Ovary (tissue), 9 donors: ENCODE results near the gene MBOAT7. TPM values are rescaled to one million over a fixed set of nuclear protein-coding genes. Genes with fewer than 3 reads are reported as not detected.

Experiments used
- DNase-seq, 5 donors: peaks; one replicate each; pipeline ENCODE4 v3.0.0-alpha.2; 2019 to 2020
- H3K27ac ChIP-seq, 2 donors: fragments of 200-600 bp; one replicate each; pipeline versions ENCODE4 v1.5.1 to v1.8.0; 2019 to 2022
- H3K27me3 ChIP-seq: fragments of 200-600 bp; one replicate; pipeline ENCODE4 v1.8.0; 2022
- H3K36me3 ChIP-seq: fragments of 200-600 bp; sonication (generic); one replicate; pipeline ENCODE4 v1.5.1; 2019
- H3K4me1 ChIP-seq: one replicate; pipeline ENCODE4 v1.8.1; 2013; ENCODE audit warnings: mild to moderate bottlenecking, moderate library complexity; ENCODE audit not compliant: insufficient read depth
- H3K4me3 ChIP-seq: fragments of 200-600 bp; sonication (generic); one replicate; pipeline ENCODE4 v1.5.1; 2017
- H3K9me3 ChIP-seq, 2 donors: fragments of 200-600 bp in 1 of 2; sonication (generic) in 1 of 2; one replicate each; pipeline versions ENCODE4 v1.5.1 to v1.8.1; 2013 to 2019; ENCODE audit warnings: mild to moderate bottlenecking in 1 of 2, moderate library complexity in 1 of 2
- EP300 ChIP-seq: sonication (generic); formaldehyde crosslinking; IDR thresholded peaks from one replicate; pipeline ENCODE4 v1.6.1; 2017; ENCODE audit warnings: antibody characterized with exemption
- POLR2A ChIP-seq: fragments of 450-650 bp; IDR thresholded peaks from one replicate; pipeline ENCODE4 v1.6.1; 2017; ENCODE audit warnings: antibody characterized with exemption, mild to moderate bottlenecking, moderate library complexity
- WGBS, 3 donors: extraction: QIAGEN DNeasy Blood & Tissue Kit in 1 of 3; methylation state at CpG; one replicate each; pipeline versions ENCODE4 v1.1.5 to v1.1.7; 2013 to 2017; 5-methylcytosine and 5-hydroxymethylcytosine counted together
- intact Hi-C, 4 donors: fragments of 100-400 bp; cut with DNase I; formaldehyde crosslinking; loops; one replicate each; pipeline versions ENCODE4 v1.11.0 to v1.15.1; 2022 to 2023
- polyA plus RNA-seq, 2 donors: library from polyadenylated mRNA; stranded (reverse); fragments of 200-250 nt in 1 of 2; fragments of 350-450 nt in 1 of 2; fragmentation: Illumina TruSeq in 1 of 2; extraction: RNeasy Lipid Tissue Mini Kit (QIAGEN cat#74804) in 1 of 2; gene quantifications; one replicate each; pipeline ENCODE4 v1.2.3, GENCODE V29; 2013 to 2014
- total RNA-seq, 7 donors: library from RNA; depleted of rRNA in 2 of 7; stranded (reverse); fragments of >200 nt in 2 of 7; fragmentation: NEBNext Ultra II Directional in 3 of 7; extraction: Animal tissue kit (Norgen Biotek cat#: 25700) in 3 of 7; gene quantifications; one replicate each; pipeline versions ENCODE4 v1.1.0 to v1.2.4, GENCODE V29; 2016 to 2023
- TF ChIP-seq, protein P1 (sequence below), 3 donors: fragments of 450-650 bp in 2 of 3; fragments of 200-600 bp in 1 of 3; IDR thresholded peaks; one replicate each; pipeline versions ENCODE4 v1.5.1 to v1.8.0; 2016 to 2022; ENCODE audit warnings: antibody characterized with exemption in 3 of 3, mild to moderate bottlenecking in 1 of 3
- donor health status: DM: no; HTN: no; CAD: no; lungs with moderate emphysema.
- donor health status: DM: no; HTN: no; CAD: no.
- donor health status: Bipolar disorder and iron deficiency.
- donor health status: DM: yes; HTN: yes; CAD: no.
- donor health status: DM: no; HTN: no; CAD: no.
- donor health status: DM: yes; HTN: yes; CAD: no.

MBOAT7 gene
- total and polyA plus RNA-seq, 9 donors = 41.0 to 105 (median 51.5) TPM

DNA sequence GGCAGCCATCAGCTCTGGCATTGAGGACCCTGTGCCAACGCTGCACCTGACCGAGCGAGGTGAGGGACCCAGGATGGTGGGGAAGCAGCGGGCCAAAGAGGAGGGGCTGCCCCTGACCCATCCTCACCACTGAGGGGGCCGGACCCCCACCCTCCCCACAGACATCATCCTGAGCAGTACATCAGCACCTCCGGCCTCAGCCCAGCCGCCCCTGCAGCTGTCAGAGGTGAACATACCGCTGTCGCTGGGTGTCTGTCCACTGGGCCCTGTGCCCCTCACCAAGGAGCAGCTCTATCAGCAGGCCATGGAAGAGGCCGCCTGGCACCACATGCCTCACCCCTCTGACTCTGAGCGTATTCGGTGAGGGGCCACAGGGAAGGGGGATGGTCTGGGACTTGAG lies 37.1 kb downstream of the MBOAT7 start:
- intact Hi-C loops = no loop called here
- Histone ChIP-seq H3K36me3 (no peaks in the 10 kb centered on the region), H3K4me1 (peaks cover 3% of the 10 kb centered on the region), H3K27ac (no peak overlapping the region), H3K9me3 (no peaks in the 10 kb centered on the region), H3K4me3 (no peak overlapping the region), H3K27me3 (no peaks in the 10 kb centered on the region)
- TF ChIP-seq, protein P1, sequence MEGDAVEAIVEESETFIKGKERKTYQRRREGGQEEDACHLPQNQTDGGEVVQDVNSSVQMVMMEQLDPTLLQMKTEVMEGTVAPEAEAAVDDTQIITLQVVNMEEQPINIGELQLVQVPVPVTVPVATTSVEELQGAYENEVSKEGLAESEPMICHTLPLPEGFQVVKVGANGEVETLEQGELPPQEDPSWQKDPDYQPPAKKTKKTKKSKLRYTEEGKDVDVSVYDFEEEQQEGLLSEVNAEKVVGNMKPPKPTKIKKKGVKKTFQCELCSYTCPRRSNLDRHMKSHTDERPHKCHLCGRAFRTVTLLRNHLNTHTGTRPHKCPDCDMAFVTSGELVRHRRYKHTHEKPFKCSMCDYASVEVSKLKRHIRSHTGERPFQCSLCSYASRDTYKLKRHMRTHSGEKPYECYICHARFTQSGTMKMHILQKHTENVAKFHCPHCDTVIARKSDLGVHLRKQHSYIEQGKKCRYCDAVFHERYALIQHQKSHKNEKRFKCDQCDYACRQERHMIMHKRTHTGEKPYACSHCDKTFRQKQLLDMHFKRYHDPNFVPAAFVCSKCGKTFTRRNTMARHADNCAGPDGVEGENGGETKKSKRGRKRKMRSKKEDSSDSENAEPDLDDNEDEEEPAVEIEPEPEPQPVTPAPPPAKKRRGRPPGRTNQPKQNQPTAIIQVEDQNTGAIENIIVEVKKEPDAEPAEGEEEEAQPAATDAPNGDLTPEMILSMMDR (IDR thresholded peaks at IDR 0.05) = no peak
- TF ChIP-seq POLR2A = no peak
- no peak for TF ChIP-seq EP300
- no peak for DNase-seq
- WGBS, 3 donors = 77 to 83% (median 82%) methylated on average over 12 of the region's 12 CpGs

DNA sequence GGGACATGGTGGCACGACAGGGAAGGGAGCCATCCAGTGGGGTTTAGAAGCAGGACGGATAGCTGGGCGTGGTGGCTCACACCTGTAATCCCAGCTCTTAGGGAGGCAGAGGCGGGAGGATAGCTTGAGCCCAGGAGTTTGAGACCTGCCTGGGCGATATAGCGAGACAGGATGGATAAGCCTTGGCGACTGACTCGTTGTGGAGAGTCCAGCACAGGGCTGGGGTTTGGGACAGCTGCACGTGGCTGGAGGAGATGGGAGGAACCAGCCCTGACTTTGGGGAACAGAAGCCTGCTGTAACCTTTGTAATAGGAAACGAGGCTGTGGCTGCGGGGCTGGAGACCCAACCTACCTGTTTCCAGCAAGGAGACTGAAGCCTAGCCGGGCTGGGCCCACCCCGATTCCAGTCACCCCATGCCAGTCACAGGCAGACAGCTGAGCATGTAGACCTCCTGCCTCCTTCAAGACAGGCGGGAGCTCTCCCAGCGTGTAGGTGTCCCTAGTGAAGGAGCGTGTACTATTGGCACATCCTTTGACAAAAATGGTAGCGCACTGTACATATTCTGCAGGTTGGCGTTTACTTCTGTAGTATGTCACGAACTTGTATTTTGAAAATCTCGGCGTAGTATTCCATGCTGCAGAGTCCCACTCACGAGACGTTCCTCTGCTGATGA lies 37.9 kb downstream of the MBOAT7 start:
- H3K36me3 ChIP-seq = no peaks in the 10 kb centered on the region
- H3K27me3 ChIP-seq = no peaks in the 10 kb centered on the region
- TF ChIP-seq, protein P1 (IDR thresholded peaks at IDR 0.05) = no peak
- no peak for TF ChIP-seq POLR2A
- TF ChIP-seq EP300 = no peak
- intact Hi-C loops = no loop called here
- no peak overlapping the region for H3K4me3 ChIP-seq
- H3K9me3 ChIP-seq = no peaks in the 10 kb centered on the region
- 77 to 86% (median 83%) methylated on average over 23 of the region's 23 CpGs for WGBS, 3 donors
- no peak overlapping the region for H3K27ac ChIP-seq
- peaks cover 3% of the 10 kb centered on the region for H3K4me1 ChIP-seq
- no peak for DNase-seq

DNA sequence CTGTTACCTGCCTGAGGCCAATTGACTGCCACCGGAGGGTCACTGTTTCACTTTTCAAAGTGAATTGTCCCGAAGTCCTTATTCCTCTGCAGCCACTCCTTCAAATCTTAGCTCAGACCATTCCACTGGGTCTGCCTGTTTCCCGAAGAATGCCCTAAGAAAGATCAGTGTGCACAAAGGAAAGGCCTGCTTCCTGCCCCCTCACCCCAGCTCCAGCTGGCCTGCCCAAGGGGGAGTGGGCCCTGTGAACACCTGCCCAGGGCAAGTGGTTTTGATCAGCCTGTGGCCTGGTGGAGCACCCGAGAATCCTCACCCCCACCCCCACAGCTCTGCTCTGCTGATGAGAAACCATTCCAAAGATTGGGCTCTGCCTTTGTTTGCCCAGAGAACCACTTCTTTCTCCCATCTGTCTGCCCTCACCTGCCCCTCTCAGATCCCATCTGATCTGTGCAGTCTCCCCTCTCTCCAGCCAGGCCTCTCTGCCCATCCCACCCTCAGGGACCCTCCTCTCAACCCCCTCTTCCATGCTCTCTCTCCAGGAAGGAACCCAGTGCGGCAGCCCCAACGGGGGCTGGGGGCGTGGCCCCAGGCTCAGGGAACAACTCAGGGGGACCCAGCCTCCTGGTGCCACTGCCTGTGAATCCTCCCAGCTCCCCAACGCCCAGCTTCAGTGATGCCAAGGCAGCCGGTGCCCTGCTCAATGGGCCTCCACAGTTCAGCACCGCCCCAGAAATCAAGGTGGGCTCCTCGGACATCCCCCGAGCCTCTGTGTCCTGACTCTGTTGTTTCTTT lies 40.2 kb downstream of the MBOAT7 start:
- no peaks in the 10 kb centered on the region for H3K36me3 ChIP-seq
- H3K27ac ChIP-seq = no peak overlapping the region
- 81 to 84% (median 84%) methylated on average over 12 of the region's 12 CpGs for WGBS, 3 donors
- TF ChIP-seq POLR2A (no peak), EP300 (no peak)
- TF ChIP-seq, protein P1 (IDR thresholded peaks at IDR 0.05) = no peak
- intact Hi-C loops = no loop called here
- H3K4me3 ChIP-seq = no peak overlapping the region
- no peaks in the 10 kb centered on the region for H3K9me3 ChIP-seq
- H3K27me3 ChIP-seq = no peaks in the 10 kb centered on the region
- DNase-seq = no peak
- peaks cover 3% of the 10 kb centered on the region for H3K4me1 ChIP-seq

DNA sequence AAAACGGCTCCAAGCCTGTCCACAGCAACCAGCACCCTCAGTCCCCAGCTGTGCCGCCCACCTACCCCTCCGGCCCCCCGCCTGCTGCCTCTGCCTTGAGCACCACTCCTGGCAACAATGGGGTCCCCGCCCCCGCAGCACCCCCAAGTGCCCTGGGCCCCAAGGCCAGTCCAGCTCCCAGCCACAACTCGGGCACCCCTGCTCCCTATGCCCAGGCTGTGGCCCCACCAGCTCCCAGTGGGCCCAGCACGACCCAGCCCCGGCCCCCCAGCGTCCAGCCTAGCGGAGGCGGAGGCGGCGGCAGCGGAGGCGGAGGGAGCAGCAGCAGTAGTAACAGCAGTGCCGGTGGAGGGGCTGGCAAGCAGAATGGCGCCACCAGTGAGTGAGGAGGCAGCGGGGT lies 41.2 kb downstream of the MBOAT7 start:
- 50 to 61% (median 59%) methylated on average over 14 to 19 of the region's 19 CpGs for WGBS, 3 donors
- Histone ChIP-seq H3K27ac (peak overlapping the region in 1 of 2 donors; percentile 66), H3K4me1 (peaks cover 3% of the 10 kb centered on the region), H3K4me3 (no peak overlapping the region), H3K27me3 (no peaks in the 10 kb centered on the region), H3K36me3 (no peaks in the 10 kb centered on the region), H3K9me3 (no peaks in the 10 kb centered on the region)
- no peak for TF ChIP-seq POLR2A
- TF ChIP-seq, protein P1 (IDR thresholded peaks at IDR 0.05) = no peak
- TF ChIP-seq EP300 = no peak
- DNase-seq = peak in 1 of 5 donors; percentile 59
- intact Hi-C loops = no loop called here
